GM21737 (cell line): ENCODE results near the gene VPS26B.
"Not testable (repeated sequence)": the region's sequence is repeated elsewhere in the genome, so short reads cannot be mapped to it uniquely, and the experiment has no call there.

Source experiments
- ATAC-seq: cut with Tn5 transposase; IDR thresholded peaks from one replicate; pipeline ENCODE4 v1.9.1; 2021; ENCODE audit warnings: mild to moderate bottlenecking, moderate library complexity; ENCODE audit not compliant: unreplicated experiment

Gene VPS26B

DNA sequence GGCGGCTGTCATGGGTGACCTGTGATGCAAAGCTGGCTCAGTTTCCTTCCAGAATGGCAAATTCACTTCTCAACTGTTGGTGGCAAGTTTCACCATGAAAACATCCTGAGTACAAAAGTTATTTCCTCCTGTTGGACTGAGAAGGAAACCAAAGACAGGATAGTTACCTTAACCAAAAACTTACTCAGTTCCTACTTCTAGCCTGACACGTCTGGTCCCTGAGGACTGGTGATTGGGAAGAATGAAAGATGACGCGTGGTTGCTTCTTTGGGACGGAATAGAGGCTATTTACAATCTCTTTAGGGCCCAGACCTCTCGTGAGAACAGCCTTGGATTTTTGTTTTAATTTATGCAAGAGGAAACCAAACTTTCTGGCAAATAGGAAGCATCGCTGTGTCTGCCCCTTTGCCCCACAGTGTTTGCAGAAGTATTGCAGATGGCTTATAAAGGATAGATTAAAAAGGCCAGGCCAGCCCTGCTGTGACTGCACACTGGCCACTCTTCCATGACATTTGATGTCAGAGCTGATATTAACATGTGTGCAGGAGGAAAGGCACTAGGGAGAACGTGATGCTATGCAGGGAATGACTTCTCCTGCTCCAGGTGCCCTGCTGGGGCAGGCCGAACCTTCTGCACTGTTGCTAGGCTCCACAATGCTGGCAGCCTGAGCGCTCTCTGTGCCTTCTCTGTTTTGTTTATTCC, 7.6 kb downstream of the VPS26B start:
- no peak for ATAC-seq

DNA sequence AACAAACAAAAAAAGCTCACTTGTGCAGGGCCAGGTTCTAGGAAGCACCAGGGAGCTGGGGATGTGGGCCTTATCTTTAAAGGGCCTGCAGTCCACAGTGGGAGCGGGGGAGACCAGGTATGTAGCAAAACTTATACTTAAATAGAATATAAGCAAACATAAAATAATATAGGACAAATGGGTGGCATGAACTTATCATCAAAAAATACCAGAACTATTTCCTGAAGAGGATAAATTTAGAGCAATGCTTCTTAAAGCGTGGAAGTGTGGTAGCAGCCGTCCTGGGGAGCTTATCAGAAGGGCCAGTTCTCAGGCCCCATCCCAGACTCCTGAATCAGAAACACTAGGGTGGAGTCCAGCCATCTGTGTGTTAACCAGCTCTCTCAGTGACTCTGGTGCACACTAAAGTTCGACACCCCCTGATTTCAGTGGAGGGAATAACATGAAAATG, 9.3 kb downstream of the VPS26B start:
- no peak for ATAC-seq

DNA sequence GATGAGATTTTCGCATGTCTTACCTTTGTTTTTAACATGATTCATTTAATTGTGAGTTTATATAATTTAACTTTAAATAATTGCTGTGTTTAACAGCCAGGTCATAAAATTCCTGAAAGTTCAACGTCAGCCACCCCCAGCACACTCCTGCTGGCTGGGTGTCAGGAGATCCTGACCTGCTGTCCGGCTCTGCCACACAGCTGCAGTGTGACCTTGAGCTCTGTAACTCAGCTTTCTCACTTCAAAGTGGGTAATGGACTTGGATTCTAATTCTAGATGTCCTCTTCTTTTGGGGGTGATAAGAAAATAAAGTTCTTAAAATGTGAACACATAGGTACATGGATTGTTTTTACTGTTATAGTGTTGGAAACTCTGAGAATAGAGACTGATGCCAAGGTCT, 10.9 kb downstream of the VPS26B start:
- ATAC-seq, result no peak

DNA sequence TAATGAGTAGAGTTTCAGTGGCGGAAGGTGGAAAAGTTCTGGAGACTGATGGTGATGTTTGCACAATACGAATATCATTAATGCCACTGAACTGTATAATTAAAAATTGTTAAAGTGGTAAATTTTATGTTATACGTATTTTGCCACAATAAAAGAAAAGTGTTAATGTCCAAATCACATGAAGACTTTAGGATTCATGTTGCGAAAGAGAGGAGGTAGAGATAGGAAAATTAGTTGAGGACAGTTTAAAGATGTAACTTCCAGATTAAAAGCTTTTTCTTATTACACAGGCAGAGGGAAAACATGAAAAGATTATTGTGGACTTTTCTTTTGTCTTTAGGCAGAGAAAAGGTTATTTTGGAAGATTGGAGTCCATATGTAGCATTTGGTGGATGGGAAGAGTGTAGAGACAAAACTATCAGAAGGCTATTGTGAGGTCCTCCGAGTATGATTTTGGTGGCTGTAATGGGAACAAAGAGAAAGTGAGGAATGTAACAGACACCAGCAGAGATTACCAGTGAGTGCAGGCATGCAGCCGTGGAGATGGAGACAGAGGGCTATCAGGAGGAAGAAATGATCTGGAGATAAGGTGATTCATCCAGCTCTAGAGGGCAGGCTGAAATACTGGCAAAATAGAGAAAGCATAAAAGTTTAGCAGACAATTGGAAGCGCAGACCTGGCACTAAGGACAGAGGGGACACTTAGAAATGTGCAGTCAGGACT, 12.5 kb downstream of the VPS26B start:
- no peak for ATAC-seq

DNA sequence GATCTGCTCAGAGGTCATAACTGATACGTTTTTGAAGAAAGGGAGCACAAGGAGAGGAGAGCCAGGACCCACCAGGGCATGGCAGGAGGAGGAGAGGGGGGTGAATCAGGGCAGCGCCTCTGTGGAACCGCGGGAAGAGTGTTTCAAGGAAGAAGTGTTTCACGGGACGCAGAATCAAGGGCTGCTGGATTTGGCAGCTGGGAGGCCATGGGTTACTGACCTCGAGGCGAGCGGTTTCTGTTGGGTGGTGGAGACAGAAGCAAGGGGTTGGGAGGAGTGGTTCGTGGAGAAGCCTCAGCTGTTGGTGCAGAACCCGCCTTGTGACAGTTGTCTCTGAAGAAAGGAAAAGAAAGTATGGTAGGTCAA, 13.1 kb downstream of the VPS26B start:
- no peak for ATAC-seq

DNA sequence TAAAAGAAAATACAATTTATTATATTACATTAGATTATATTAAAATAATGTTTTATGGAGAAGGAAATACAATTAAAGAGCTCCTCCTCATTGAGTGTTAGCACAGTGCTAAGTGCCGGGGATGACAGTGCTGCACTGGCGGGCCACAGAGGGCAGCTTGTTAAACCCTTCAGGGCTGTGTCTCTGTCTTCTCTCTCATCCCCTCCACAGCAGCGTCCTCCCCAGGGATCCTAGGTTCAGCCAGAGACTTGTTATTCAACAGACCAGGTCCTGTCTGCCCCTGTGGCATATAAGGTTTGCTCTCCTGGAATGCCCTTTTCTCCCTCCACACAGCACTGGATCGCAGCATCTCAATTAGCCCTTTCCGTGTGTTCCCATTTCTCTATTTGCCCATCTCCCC, 14.5 kb downstream of the VPS26B start:
- ATAC-seq, result no peak

DNA sequence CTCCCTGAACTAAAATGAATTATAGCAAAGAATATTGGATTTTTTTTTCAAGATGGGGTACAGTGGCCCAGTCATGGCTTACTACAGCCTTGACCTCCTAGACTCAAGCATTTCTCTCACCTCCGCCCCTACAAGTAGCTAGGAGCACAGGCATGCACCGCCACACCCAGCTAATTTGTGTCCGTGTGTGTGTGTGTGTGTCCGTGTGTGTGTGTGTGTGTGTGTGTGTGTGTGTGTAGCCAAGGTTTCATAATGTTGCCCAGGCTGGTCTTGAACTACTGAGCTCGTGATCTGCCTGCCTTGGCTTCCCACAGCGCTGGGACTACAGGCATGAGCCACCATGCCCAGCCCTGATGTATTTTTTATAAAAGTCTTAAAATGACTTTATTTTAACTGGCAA, 16.1 kb downstream of the VPS26B start:
- ATAC-seq, result no peak

DNA sequence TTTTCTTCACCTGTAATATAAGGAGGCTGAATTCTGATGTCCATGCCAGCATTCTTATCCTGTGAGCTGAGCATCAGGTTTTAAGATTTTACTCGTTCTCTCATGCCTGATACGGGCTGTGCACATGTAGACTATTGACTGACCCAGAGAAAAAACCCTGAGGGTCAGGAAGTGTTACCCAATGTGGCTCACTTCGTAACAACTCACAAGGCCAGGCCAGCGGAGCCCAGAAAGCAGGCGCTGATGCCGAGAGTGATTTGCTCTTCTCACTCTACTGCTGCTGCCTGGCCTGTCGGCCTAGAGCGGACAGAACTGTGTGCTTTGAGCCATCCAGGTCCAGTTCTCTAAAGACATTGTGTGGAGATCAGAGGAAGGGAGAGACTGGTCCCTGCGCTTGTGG, 17.9 kb downstream of the VPS26B start:
- ATAC-seq, result no peak

DNA sequence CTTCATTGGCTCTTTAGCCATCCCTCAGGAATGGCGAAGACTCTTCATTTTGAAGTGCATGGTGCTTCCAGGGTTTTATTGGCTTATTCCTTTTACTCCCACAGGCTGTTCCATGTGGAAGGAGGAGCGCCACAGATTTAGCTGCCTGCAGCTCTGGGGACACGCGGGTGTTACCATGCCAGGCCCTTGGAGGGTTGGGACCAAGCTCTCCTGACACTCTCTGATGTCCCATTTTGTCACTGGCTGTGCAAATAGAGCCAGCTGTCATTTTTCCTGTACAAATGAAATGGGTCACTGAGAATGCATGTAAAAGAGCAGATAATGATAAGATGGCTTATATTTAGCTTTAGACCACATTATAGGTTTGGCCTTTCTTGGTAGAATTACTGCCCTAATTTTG, 19.4 kb downstream of the VPS26B start:
- ATAC-seq, result no peak

DNA sequence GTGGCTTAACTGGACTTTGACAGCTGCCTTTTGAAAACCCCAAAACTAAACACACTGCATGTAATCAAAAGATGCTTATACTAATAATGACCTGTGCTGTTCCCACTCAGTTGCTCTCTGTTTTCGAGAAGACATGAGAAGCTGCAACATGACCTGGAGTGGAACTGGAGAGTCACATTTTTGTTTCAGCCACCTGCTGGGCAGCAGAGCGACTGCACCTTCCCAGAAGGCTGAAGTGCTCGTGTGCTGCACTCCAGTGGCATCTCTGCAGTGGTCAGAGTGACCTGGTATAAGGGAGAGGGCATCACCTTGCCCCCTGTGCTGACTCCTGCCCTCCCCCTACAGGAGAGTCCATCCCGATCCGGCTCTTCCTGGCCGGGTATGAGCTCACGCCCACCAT, 20.1 kb downstream of the VPS26B start:
- ATAC-seq, result peak; percentile 78

DNA sequence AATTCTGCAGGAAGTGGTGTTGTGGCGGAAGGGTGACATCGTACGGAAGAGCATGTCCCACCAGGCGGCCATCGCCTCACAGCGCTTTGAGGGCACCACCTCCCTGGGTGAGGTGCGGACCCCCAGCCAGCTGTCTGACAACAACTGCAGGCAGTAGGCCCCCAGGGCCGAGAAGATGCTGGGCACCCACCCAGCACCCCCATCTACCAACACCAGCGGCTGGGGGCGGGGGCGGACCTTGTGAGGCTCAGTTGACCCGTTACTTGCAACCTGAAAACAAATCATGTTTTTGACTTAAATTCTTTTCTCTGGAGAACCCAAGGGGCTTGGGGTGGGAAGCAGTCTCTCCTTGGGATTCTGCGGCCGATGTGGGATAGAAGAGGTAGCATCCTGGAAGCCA, 21.0 kb downstream of the VPS26B start:
- ATAC-seq, result no peak

DNA sequence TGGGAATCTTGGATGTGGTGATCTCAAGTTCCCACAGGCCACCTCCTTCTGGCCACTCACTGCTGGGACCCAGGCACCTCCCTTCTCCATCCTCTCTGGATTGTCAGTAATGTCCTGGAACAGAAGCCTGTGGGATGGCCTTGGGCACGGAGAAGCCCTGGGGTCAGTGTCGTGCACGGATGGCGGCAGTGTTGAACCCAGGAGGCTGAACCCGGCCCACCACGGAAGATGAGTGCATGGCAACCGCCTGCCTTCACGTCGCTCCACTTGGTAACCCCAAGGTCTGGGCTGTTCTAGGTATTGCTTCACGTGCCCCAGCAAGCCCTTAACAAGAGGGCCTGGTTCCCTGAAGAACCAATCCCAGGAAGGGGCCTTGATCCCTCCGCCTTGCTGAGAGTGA, 21.6 kb downstream of the VPS26B start:
- no peak for ATAC-seq

DNA sequence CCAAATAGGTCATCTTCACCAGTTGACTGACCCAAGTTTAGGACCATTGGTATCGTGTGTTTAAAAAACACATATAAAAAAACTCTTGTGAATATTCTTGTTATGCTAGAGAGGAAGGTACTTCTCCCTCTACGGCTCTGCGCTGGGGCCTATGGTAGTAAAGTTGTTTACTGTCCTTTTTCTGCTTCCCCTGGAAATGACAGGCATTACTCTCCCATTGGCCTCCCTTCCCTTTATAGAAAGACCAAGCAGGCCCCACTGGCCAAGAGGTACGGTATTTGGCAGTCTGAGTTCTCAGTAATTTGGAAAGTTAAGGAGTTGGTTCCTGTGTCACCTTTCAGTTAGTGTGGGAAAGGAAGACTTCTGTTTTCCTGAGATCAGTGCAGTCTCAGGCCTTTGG, 22.2 kb downstream of the VPS26B start:
- no peak for ATAC-seq

DNA sequence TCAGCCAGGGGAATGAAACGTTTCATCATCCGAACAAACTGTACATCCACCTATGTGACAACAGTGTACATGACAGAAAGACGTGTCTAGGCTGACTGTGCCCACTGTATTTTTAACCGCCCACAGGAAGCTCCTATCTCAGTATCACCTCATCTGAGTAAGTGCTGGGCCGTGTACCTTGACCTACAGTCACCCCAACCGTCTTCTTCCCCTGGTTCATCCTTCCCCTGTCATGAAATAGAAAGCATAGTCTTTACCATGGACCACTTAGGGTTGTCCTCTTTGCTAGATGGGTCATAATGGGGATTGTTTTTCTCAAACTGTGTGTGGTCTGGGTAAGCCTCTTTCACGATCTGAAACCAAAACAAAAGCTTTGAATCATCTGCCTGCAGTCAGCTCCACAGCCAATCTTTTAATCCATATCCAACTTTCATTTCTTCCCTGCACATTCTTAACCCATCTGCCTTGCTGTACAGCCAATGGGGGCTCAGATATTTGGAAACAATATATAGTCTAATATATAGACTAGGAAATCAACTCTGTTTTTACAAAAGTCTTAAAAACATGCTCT, 24.5 kb downstream of the VPS26B start:
- no peak for ATAC-seq

DNA sequence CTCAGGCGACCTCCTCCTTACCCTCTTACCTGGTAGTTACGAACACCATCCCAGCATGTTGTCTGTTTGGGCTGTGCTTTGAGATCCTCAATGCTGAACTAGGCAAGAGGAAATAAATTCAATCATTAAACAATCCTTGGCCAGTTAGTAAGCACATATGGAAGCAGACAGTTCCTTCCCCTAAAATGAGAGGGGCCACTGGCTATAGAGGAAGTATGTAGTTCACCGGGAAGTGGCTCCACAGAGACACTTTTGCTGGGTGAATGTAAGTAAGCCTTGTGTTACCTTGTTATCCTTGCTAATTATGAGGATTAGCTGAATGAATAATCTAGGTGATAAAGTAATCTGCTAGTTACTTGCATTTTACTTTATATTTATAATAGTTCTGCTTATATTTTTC, 25.8 kb downstream of the VPS26B start:
- no peak for ATAC-seq

DNA sequence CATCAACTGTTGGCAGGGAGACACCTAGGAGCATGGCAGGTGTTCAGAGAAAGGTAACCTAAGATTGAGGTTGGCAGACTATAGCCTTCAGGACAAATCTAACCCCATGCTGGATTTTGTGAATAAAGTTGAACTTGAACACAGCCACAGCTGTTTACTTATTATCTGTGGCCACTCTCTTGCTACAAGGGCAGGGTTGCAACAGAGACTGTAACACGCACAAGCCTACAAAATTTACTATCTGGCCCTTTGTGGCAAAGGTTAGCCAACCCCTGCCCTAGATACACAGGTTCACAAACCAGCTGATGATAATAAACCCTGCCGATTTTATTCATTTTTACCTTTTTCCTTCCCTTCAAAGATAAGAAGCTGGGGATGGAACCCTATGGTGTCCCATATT, 26.2 kb downstream of the VPS26B start:
- ATAC-seq, result no peak

DNA sequence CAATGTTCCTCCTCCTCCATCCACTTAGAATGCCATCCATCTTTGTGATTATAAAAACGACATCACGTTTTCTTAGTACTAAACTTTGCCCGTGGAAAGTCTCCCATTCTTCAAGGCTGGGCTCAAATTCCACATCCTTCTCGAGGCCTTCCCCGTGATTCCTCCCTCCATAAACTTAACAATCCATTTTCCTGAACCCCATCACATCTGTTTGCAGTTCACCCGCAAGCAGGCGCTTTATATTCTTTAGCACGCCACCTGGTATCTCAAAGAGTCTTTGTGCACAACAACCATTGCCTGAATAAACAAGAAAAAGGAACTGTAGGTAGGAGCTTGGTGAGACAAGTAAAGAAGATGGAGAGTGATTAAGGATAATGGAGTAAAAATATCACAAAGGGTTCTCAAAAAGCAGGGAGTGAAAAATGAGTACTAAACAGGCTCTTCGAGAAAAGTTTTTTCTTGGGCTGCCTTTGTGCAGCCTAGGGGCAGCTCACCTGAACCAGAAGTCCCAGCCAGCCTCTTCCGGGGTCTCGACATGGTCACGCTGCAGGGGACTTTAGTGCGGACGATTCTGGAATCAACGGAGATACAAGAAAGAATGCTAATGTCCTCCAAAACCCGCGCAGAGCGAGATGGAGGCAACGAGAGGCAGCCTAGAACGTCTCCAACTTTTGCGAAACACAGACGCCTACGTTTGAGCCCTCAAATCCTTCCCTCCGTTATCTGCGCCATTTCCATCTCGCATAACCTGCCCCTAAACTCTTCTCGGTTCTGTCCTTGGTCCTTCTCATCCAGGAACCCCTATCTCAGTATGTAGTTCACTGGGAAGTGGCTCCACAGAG, 28.1 kb downstream of the VPS26B start:
- ATAC-seq, result peak; percentile 22

DNA sequence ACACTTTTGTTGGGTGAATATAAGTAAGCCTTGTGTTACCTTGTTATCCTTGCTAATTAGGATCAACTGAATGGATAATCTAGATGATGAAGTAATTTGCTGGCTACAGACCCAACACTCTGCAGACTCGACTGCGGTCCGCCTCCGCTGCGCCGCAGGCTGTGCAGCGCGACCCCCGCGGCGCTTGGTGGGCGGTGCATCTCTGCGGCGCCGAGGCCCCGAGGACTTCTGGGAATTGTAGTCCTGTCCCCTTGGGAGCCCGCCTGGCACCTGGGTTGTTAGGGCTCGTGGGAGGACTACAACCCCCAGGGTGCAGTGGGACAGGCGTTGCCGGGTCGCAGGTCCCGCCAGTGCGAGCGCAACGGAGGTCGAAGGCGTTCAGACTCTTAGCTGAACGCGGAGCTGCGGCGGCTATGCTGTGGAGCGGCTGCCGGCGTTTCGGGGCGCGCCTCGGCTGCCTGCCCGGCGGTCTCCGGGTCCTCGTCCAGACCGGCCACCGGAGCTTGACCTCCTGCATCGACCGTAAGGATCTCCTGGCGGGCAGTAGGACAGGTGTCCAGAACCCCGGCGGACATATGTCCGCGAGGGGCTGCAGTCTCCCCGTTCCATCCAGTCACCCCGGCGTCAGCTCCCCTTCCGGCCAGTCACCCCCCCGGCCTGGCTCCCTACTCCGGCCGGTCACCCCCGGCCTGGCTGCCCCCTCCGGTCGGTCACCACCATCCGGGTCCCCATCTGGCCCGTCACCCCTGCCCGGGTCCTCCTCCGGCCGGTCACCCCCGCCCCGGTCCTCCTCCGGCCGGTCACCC, 28.9 kb downstream of the VPS26B start, which contains the start of the genes ACAD8 and THYN1:
Gene ACAD8, plus strand, starts transcription at position 381 of the 806 bp plus-strand sequence. Its CDS starts 33 bp downstream, at position 414.
Gene THYN1, minus strand, starts transcription at position 165 of the 806 bp plus-strand sequence. CDS start 470 bp downstream, outside the sequence.
- ATAC-seq, result peak; percentile 100

DNA sequence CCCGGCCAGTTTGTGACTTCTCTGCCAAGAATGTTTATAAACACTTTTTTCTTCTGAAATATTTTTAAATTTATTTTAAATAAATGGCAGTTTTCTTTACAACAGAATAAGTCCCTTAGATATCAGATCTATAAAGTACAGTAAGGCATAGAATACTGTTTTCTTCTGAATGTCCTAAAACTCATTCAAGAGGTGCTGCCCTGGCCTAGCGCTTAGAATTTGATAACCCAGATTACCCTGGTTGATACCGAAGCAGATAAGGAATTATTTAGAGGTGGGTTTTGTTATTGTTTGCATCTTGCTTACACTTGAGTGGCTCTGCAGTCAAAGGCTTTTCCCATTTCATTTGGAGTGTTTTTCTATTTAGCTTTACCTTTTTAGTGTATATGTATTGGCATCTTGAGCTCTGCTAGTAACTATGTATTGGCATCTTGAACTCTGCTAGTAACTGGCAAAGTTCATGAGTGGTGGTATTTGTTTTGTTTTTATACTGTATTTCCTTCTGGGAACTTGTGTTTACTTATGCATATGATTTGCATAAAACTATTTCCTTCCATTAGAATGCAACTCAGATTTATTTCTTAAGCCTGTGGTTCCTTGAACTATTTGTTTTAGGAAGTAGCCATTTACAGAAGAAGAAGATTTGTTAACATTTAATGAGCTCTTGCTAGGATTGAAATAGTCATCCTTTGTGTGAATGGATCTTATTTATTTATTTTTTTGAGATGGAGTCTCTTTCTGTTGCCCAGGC, 30.1 kb downstream of the VPS26B start:
- ATAC-seq, result no peak

DNA sequence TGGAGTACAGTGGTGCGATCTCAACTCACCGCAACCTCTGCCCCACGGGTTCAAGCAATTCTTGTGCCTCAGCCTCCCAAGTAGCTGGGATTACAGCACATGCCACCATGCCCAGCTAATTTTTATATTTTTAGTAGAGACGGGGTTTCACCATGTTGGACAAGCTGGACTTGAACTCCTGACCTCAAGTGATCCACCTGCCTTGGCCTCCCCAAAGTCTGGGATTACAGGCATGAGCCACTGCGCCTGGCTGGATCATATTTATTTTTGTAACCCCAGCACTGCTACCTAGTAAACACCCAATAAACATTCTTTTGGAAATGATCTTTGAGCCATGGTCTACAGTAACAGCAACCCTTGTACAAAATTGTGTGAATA, 30.7 kb downstream of the VPS26B start:
- not testable (repeated sequence) for ATAC-seq
